Caco-2 (cell line): ENCODE data around the gene HSD17B4. TPM values are rescaled to one million over a fixed set of nuclear protein-coding genes. Genes with fewer than 3 reads are reported as not detected.

ENCODE experiments used
- Bru-seq: library from RNA; stranded (reverse); fragments of 400-500 nt; gene quantifications from one replicate; lab custom pipeline; 2021; lab: Mats Ljungman, UMichigan
- BruChase-seq, 2 experiments: library from RNA; stranded (reverse); fragments of 400-500 nt; gene quantifications; one replicate each; lab custom pipeline; 2021; lab: Mats Ljungman, UMichigan
- BruUV-seq: library from RNA; stranded (reverse); fragments of 400-500 nt; replicated peaks from 2 replicates; lab custom pipeline; 2021; lab: Mats Ljungman, UMichigan
- CTCF ChIA-PET: fragments of 300-600 bp; sonication (Branson Sonifier 250); formaldehyde crosslinking; loops from one replicate; lab custom pipeline; 2022; ENCODE audit warnings: antibody characterized with exemption; lab: Charles Lee
- POLR2A ChIA-PET: fragments of 300-600 bp; sonication (Branson Sonifier 250); formaldehyde crosslinking; loops from one replicate; lab custom pipeline; 2022; ENCODE audit warnings: antibody characterized with exemption; lab: Charles Lee
- DNase-seq, 2 experiments: peaks; one replicate each; pipeline versions ENCODE4 v3.0.0 to v3.0.0-alpha.2; 2020 to 2022
- H3K27me3 ChIP-seq: replicated peaks from 2 replicates; pipeline ENCODE4 v1.6.0; 2011; ENCODE audit warnings: low read length; ENCODE audit not compliant: control insufficient read depth, insufficient read depth
- H3K36me3 ChIP-seq: 2 replicates; pipeline ENCODE4 v1.5.1; 2011; ENCODE audit warnings: low read length; ENCODE audit not compliant: control insufficient read depth, insufficient read depth
- H3K4me1 ChIP-seq: fragments of 250-450 bp; sonication (Bioruptor Pico); 2 replicates; pipeline ENCODE4 v1.5.1; 2020; ENCODE audit warnings: mild to moderate bottlenecking
- H3K4me3 ChIP-seq: 2 replicates; pipeline ENCODE4 v1.5.1; 2011; ENCODE audit warnings: low read depth, mild to moderate bottlenecking, control low read depth, low read length
- H3K9me3 ChIP-seq: fragments of 250-450 bp; sonication (Bioruptor Pico); 2 replicates; pipeline ENCODE4 v1.5.1; 2020; ENCODE audit warnings: mild to moderate bottlenecking, moderate library complexity
- H3K27ac Mint-ChIP-seq: one replicate; pipeline ENCODE4 v1.8.0; 2022; ENCODE audit warnings: mixed read lengths; ENCODE audit not compliant: unreplicated experiment
- H3K27me3 Mint-ChIP-seq: one replicate; pipeline ENCODE4 v1.8.0; 2022; ENCODE audit warnings: mixed read lengths; ENCODE audit not compliant: insufficient read depth, unreplicated experiment
- H3K36me3 Mint-ChIP-seq: one replicate; pipeline ENCODE4 v1.8.0; 2022; ENCODE audit warnings: mild to moderate bottlenecking, mixed read lengths; ENCODE audit not compliant: insufficient read depth, unreplicated experiment
- H3K4me1 Mint-ChIP-seq: one replicate; pipeline ENCODE4 v1.8.0; 2022; ENCODE audit warnings: low read depth, mixed read lengths; ENCODE audit not compliant: unreplicated experiment
- H3K4me3 Mint-ChIP-seq: one replicate; pipeline ENCODE4 v1.8.0; 2022; ENCODE audit warnings: mild to moderate bottlenecking, moderate library complexity, mixed read lengths; ENCODE audit not compliant: unreplicated experiment
- H3K9me3 Mint-ChIP-seq: one replicate; pipeline ENCODE4 v1.8.0; 2022; ENCODE audit warnings: mixed read lengths; ENCODE audit not compliant: unreplicated experiment
- intact Hi-C: fragments of 100-400 bp; cut with micrococcal nuclease; formaldehyde crosslinking; loops from one replicate; pipeline ENCODE4 v1.10.0; 2022; ENCODE audit not compliant: unreplicated experiment
- long read RNA-seq: library from polyadenylated mRNA; stranded (forward); transcript quantifications from one replicate; pipeline ENCODE4 v2.0.0, GENCODE V29; 2022
- total RNA-seq: library from RNA; stranded (reverse); gene quantifications from 2 replicates; pipeline ENCODE4 v1.2.3, GENCODE V29; 2022
- TF ChIP-seq, protein P1 (sequence below), 2 experiments: fragments of 200-600 bp in 1 of 2; IDR thresholded peaks; 1 replicate in 1 of 2; 2 replicates in 1 of 2; pipeline versions ENCODE4 v1.5.1 to v1.8.0; 2011 to 2022; ENCODE audit warnings: antibody characterized with exemption in 1 of 2, control low read depth in 1 of 2, inconsistent platforms in 1 of 2, low read depth in 1 of 2, low read length in 1 of 2, mild to moderate bottlenecking in 1 of 2, moderate library complexity in 1 of 2; ENCODE audit not compliant: insufficient read depth in 1 of 2, severe bottlenecking in 1 of 2, unreplicated experiment in 1 of 2

HSD17B4 gene
- total RNA-seq (172 and 175 TPM in 2 replicates), Bru-seq, nascent RNA (percentile 84 among the genes with signal in this experiment), BruChase-seq, experiment 1, labeled RNA remaining after a 2-hour chase (percentile 86 among the genes with signal in this experiment), BruChase-seq, experiment 2, labeled RNA remaining after a 6-hour chase (percentile 84 among the genes with signal in this experiment)
- long read RNA-seq, transcript HSD17B4-233 (25 exons, 2,589 nt) = minor isoform, 5 of 100 reads
- long read RNA-seq, transcript HSD17B4-201 (24 exons, 2,685 nt) = major isoform, 62 of 100 reads
- long read RNA-seq, partial matches to known transcripts = 11 of 100 reads
- long read RNA-seq, other reads (novel, unspliced or antisense) = 19 of 100 reads

DNA sequence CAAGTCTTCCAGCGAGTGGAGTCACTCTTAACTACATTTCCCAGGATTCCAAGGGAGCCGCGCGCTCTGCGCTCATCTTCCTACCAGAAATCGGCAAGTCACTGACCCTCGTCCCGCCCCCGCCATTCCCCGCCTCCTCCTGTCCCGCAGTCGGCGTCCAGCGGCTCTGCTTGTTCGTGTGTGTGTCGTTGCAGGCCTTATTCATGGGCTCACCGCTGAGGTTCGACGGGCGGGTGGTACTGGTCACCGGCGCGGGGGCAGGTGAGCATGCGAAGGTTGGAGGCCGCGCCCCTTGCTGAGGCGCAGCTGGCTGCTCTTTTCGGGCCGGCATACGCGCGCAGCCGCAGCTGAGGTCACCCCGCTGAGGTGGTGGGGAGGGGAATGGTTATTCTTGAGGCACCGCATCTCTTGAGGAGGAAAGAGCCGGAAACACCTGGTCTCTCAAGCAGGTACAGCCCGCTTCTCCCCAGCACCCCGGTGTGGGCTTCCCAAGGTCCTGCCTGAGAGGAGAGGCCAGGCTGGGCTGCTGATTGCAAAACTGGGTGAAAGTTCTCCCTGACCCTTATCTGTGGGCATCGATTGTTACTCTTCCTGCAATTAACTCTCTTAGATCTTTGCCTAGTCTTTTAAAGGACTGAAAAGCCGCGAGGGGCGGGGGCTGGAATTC is at the start of gene HSD17B4:
Gene HSD17B4 (plus strand): TSS at position 125 of the 667 bp plus-strand sequence. CDS start 79 bp downstream, at position 204.
- peaks cover 36% of the 10 kb centered on the region for H3K36me3 Mint-ChIP-seq
- H3K4me3 Mint-ChIP-seq = peak within 1 kb of the TSS; percentile 96
- ChIA-PET POLR2A (interaction anchor here (0.6 kb wide), 2 partner anchors 184 to 462 kb away, joined by 3 to 4 read pairs; no protein-coding TSS in a partner anchor), CTCF (interaction anchor here (0.9 kb wide), 1 partner anchor 18 kb away, joined by 3 read pairs; no protein-coding TSS in a partner anchor)
- Histone ChIP-seq H3K27me3 (no peaks in the 10 kb centered on the region), H3K36me3 (peaks cover 1% of the 10 kb centered on the region; the same call in 1 of the 2 replicates), H3K4me1 (peaks cover 12% of the 10 kb centered on the region), H3K9me3 (peaks cover 5% of the 10 kb centered on the region), H3K4me3 (peak within 1 kb of the TSS; percentile 62)
- peaks cover 21% of the 10 kb centered on the region for H3K9me3 Mint-ChIP-seq
- H3K4me1 Mint-ChIP-seq = peaks cover 7% of the 10 kb centered on the region
- DNase-seq = peak; percentile 91 to 95
- intact Hi-C loops = loop anchor here (1.0 kb wide), 3 partner anchors 11 to 464 kb away; partner anchors contain the start of gene DTWD2
- H3K27ac Mint-ChIP-seq = peak within 1 kb of the TSS; percentile 97
- TF ChIP-seq, protein P1, sequence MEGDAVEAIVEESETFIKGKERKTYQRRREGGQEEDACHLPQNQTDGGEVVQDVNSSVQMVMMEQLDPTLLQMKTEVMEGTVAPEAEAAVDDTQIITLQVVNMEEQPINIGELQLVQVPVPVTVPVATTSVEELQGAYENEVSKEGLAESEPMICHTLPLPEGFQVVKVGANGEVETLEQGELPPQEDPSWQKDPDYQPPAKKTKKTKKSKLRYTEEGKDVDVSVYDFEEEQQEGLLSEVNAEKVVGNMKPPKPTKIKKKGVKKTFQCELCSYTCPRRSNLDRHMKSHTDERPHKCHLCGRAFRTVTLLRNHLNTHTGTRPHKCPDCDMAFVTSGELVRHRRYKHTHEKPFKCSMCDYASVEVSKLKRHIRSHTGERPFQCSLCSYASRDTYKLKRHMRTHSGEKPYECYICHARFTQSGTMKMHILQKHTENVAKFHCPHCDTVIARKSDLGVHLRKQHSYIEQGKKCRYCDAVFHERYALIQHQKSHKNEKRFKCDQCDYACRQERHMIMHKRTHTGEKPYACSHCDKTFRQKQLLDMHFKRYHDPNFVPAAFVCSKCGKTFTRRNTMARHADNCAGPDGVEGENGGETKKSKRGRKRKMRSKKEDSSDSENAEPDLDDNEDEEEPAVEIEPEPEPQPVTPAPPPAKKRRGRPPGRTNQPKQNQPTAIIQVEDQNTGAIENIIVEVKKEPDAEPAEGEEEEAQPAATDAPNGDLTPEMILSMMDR (IDR thresholded peaks at IDR 0.05; ENCODE audit: insufficient read depth in 1 of 2, low read depth in 1 of 2, low read length in 1 of 2, severe bottlenecking in 1 of 2, unreplicated experiment in 1 of 2) = no peak
- H3K27me3 Mint-ChIP-seq = no peaks in the 10 kb centered on the region
- BruUV-seq = TSS peak; percentile 70

DNA sequence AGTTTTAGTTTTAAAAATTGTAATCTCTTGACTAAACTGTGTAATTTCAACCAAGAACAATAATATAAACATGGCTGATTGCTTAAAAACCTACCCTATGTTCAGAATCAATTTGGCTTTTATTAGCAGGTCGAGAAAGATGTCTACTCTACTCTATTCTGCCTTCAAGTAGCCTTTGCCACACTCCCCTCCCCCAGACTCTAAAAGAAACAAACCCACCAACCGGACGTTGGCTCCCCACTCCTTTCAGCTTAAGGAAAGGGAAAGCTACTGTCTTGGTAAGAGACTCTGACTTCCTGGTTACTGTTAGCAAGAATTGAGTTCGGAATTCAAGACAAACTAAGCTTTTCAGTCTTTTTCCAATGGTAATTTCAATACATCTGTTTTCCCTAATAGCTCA is 49.7 kb upstream of the HSD17B4 start:
- H3K4me3 Mint-ChIP-seq = no peak overlapping the region
- CTCF ChIA-PET = no interaction called here
- peaks cover 7% of the 10 kb centered on the region for H3K4me1 Mint-ChIP-seq
- H3K4me1 ChIP-seq = peaks cover 8% of the 10 kb centered on the region; the same call in 1 of the 2 replicates
- no peak overlapping the region for H3K4me3 ChIP-seq
- H3K36me3 Mint-ChIP-seq = no peaks in the 10 kb centered on the region
- intact Hi-C loops = no loop called here
- no peaks in the 10 kb centered on the region for H3K9me3 ChIP-seq
- H3K36me3 ChIP-seq = no peaks in the 10 kb centered on the region
- H3K9me3 Mint-ChIP-seq = no peaks in the 10 kb centered on the region
- H3K27me3 ChIP-seq = no peaks in the 10 kb centered on the region
- TF ChIP-seq, protein P1 (IDR thresholded peaks at IDR 0.05; ENCODE audit: insufficient read depth in 1 of 2, low read depth in 1 of 2, low read length in 1 of 2, severe bottlenecking in 1 of 2, unreplicated experiment in 1 of 2) = no peak
- POLR2A ChIA-PET = no interaction called here
- BruUV-seq = no TSS peak
- H3K27me3 Mint-ChIP-seq = no peaks in the 10 kb centered on the region
- no peak overlapping the region for H3K27ac Mint-ChIP-seq
- no peak for DNase-seq

- TF ChIP-seq, protein P1 (IDR thresholded peaks at IDR 0.05; ENCODE audit: insufficient read depth in 1 of 2, low read depth in 1 of 2, low read length in 1 of 2, severe bottlenecking in 1 of 2, unreplicated experiment in 1 of 2) = no peak
- peaks cover 7% of the 10 kb centered on the region for H3K4me1 Mint-ChIP-seq
- H3K27ac Mint-ChIP-seq = no peak overlapping the region
- ChIA-PET POLR2A (no interaction called here), CTCF (no interaction called here)
- H3K27me3 Mint-ChIP-seq = no peaks in the 10 kb centered on the region
- H3K4me1 ChIP-seq = peaks cover 8% of the 10 kb centered on the region; the same call in 1 of the 2 replicates
- no peaks in the 10 kb centered on the region for H3K9me3 Mint-ChIP-seq
- intact Hi-C loops = no loop called here
- H3K4me3 ChIP-seq = no peak overlapping the region
- H3K36me3 Mint-ChIP-seq = no peaks in the 10 kb centered on the region
- DNase-seq = no peak
- no peak overlapping the region for H3K4me3 Mint-ChIP-seq
- no peaks in the 10 kb centered on the region for H3K36me3 ChIP-seq
- H3K27me3 ChIP-seq = no peaks in the 10 kb centered on the region
- BruUV-seq = no TSS peak
- H3K9me3 ChIP-seq = no peaks in the 10 kb centered on the region
Observed at GRCh38 chr5:119404033-119404432, 48.3 kb upstream of the HSD17B4 start.
